Right lung (tissue), 5 donors: ENCODE results near the gene HEATR5A. TPM values are rescaled to one million over a fixed set of nuclear protein-coding genes. Genes with fewer than 3 reads are reported as not detected.

ENCODE experiments used
- DNase-seq, 2 donors: peaks; one replicate each; pipeline ENCODE4 v3.0.0-alpha.2; 2013
- polyA plus RNA-seq, 5 donors: library from polyadenylated mRNA; unstranded; fragments of 120-200 nt; gene quantifications; one replicate each; pipeline versions ENCODE4 v1.2.1 to v1.2.3, GENCODE V29; 2013; ENCODE audit warnings: inconsistent platforms in 1 of 5, low replicate concordance in 1 of 5; ENCODE audit not compliant: insufficient read length in 5 of 5, insufficient read depth in 1 of 5

The HEATR5A gene
- polyA plus RNA-seq, 5 donors = 13.4 to 26.7 (median 21.8) TPM

GRCh38 chr14:31428011-31428410 lies 7.7 kb upstream of the HEATR5A start:
- DNase-seq = no peak

GRCh38 chr14:31426663-31427062 lies 6.3 kb upstream of the HEATR5A start:
- no peak for DNase-seq

- no peak for DNase-seq
Observed at GRCh38 chr14:31425905-31426304, 5.6 kb upstream of the HEATR5A start.

GRCh38 chr14:31421200-31421599 lies 850 bp upstream of the HEATR5A start:
- DNase-seq = no peak

GRCh38 chr14:31419967-31420318 lies 407 bp downstream of the HEATR5A start:
- peak in 1 of 2 donors; percentile 28 for DNase-seq

DNA sequence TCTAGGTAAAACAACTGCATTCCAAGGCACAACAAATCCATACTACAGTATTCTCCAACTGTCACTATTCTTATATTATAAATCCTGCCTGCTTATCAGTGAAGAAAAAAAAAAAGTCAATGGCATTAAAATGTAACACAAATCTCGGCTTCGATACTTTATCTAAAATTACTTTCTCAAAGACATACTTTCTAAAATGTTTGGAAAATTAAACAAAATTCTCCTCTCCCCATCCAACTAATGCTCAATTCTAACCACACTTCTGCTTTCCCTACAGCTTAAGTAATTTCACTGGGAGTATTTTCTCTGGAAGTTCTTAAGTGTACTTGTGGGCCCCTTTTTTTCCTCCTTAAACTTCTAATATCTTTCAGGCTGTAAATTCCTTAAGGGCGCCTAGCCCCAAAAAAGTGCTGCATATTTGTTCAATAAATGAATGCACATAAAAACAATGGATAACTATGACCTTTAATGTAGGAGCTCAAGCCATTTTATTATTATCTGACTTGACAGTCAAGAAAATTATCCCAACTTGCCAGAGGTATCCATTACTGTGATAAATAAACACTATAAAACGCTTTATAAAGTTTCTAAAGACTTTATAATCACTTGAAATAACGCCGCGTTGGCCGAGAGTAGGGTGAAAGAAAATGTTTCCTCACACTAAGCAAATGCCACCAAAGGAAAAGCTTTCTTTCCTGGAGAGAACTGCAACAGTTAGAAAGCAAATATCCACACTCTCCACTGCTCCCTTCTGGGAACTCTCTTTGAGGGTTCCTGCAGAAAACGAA lies 977 bp downstream of the HEATR5A start:
- DNase-seq = no peak

DNA sequence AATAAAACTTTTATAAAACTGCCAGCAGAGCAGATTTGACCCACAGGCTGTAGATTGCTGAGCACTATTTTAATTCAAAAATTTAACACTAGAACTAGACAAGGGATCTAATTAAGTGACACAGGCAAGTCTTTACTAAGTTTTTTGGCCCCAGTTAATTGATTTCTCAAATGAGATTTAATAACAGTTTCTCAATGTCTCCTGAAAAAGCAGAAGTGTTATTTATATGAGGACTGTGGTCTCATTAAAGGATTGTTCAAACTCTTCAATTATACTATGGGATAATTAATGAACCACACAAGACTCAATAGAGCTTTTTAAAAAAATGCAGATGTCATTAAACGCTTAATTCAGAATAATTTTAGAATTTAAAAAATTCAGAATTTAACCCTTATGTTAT lies 1.9 kb downstream of the HEATR5A start:
- no peak for DNase-seq

DNA sequence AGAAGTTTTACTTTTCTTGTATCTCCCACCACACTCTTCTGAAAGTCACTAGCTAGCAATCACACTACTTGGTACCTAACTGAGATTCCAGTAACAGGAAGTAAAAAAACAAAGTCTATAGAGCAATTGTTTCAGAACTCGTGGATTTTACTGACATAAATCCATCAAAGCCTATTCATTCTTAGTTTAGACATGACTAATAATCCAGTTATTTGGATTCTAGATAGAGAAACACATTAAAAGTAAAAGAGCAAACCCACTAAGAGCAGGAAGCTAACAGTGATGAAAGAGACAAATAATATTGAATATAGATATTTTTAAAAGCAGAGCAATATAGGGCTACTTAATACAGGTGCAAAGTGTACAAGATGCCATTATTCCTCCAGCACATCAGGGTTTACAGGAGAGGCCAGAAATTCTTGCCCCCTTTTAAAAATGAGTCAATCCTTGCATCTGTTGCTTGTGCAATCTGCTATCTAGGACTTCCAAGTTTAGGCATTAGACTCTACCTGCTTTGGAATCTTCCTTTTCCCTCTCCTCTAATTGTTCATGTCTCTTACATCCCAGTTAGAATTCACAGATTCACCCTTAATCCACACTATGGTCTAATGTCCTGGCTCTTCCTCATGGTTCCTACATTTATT lies 6.0 kb downstream of the HEATR5A start:
- no peak for DNase-seq

- peak; percentile 39 to 40 for DNase-seq
Observed at GRCh38 chr14:31411218-31411727, 9.1 kb downstream of the HEATR5A start.

DNA sequence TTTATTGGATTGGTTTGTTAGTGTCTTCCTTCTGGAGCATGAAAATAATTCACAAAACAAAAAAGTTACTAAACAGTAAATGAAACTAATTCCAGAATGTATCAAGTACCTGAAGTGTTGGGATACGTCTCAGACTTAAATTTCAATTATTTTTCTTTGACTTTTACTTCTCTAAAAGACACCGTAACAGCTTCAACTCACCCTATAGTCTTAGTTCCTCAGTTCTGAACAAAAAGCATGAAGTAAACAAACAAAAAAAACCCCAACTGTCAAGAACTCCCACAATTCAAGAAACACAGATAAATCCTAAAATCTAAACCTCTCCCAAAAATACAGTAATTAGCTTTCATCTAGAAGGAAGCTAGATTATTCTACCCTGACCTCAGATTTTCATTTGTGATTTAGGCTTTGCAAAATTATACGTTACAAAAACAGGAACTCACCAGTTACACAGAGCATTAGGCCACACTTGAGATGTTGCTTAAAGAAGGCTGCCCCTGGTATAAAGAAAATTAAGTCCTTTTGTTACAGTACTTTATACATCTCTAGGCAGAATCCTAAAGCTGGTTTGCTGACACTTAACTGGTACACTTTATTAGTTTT lies 10.2 kb downstream of the HEATR5A start:
- no peak for DNase-seq

GRCh38 chr14:31408421-31408820 lies 11.9 kb downstream of the HEATR5A start:
- no peak for DNase-seq

GRCh38 chr14:31405599-31406232 lies 14.6 kb downstream of the HEATR5A start:
- no peak for DNase-seq

DNA sequence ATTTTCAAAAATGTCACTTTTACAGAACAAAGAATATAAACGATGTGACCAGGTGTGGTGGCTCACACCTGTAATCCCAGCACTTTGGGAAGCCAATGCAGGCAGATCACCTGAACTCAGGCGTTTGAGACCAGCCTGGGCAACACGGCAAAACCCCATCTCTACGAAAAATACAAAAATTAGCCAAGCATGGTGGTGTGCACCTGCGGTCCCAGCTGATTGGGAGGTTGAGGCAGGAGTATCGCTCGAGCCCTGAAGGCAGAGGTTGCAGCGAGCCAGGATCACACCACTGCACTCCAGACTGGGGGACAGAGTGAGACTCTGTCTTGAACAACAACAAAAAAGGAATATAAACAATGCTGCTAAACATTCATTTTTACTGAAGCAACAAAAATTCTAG lies 15.2 kb downstream of the HEATR5A start:
- no peak for DNase-seq

DNA sequence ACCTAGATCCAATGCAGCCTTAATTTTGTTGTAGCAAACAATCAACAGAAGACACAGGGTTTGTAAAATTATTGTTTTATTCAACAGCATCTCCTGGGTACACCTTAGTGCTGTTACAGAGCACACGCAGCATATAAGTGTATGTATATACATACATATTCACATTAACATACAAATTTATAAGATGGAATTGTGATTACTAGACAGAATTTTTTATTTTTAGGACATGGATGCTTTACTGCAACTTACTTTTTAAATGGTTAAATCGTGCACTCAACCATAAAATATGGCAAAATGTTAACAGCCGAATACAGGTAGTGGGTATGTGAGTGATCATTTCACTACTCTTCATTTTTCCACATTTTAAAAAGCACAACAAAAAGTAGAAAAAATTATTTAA lies 16.6 kb downstream of the HEATR5A start:
- DNase-seq = no peak

DNA sequence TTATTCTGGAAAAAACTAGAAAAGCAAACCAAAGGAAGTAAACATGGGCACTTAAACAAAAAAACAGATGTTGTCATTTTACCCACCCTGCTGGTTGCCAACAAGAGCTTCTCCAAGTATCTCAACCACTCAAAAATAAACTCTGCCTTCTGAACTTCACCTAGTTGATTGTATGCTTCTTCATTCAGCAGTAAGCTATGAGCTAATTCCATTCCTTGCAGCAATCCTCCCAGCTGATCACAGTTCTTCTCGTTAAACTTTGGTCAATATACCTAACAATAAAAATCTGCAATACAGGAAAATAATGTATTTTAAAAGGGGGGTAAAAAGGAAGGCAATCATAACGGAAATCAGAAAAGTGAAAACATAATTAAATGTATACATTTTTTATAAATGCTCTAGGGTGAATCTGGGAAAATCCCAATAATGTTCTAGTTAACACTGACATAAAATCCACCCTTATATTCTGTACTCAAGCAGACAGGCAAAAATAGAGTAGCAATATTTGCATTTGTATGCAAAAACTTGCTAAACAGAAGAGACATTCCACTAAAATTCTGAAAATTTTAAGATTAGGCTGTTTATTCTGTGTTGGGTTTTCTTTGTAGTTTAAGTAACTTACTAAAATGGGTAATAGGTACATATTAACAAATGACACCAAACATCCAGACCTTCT lies 17.4 kb downstream of the HEATR5A start:
- DNase-seq = no peak

DNA sequence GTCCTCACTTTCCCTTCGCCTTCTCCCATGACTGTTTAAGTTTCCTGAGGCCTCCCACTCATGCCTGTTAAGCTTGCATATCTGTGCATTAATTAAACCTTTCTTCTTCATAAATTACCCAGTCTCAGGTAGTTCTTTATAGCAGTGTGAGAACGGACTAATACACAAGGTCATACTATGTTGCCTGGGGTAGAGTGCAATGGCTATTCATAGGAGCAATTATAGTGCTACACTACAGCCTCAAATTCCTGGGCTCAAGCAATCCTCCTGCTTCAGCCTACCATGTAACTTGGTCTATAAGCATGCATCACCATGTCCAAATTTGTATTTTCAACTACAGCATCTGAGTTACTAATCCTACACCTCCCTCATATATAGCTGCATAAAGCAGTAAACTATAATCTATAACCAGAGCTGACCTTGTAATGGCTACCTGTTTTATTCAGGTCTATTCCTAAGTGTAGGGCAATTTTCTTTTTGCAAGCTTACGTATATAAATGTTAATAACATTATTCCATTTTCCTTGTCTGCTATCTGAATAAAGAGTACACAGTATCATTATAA lies 18.9 kb downstream of the HEATR5A start:
- no peak for DNase-seq

- DNase-seq = no peak
Observed at GRCh38 chr14:31400031-31400638, 20.2 kb downstream of the HEATR5A start.

DNA sequence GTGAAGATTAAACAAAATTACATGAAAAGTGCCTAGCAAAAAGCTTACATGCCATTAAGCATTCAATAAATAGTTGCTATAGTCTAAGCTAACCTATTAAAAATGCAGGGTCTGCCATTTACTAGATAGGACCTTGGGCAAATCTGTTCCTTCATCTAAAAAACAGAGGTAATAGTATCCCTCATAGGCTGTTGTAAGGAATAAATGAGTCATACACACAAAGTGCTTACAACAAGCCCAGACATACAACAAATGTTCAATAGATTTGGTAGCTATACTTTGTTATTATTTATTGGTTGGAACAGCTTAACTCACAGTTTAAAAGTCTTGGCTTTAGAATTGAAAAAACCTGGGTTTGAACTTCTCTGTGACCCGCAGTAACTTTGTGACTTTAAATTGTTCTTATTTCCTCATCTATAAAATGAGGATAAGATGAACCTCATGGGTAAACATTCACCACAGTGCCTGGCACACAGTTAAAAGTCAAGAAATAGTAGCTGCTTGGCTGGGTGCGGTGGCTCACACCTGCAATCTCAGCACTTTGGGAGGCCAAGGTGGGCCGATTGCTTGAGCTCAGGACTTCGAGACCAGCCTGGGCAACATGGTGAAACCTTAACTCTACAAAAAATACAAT lies 24.7 kb downstream of the HEATR5A start:
- DNase-seq = no peak

DNA sequence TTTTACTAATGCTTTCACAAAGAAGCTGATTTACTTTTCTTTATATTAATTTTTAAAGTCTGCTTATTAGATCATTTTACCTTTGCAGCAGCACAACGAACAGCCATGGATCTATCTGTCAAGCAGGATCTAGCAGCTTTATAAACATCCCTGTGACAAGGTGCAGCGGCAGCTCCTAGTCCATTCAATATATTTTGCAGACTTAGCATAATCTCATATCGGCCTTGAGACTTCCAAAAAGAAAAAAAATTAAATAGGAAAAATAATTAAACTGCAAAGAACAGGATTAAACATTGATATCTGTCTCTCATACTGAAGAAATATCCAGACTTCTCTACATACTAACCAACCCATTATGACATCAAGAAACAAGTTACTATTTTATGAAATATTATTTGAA lies 25.2 kb downstream of the HEATR5A start:
- DNase-seq = no peak

DNA sequence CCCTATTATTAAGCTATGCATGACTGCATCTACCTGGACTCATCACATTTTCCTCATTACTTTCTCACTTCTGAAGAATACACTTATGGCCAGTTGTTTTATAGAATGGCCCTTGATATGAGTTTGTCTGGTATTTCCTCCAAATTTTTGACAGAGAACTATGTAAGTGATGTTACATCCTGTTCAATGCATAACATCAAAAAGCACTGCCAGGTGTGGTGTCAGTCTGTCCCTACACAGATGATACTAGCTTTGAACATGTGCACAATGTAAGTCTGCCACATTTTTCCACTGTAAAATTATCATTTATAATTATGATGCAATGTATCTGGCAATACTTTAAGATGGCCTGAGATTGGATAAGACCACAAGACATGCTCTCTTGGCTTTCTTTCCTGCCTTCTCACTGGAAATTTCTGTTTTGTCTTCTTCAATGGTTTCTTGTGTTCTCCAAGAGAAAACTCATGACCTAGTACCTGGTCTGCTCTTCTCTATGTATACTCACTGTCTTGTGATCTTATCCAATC lies 28.3 kb downstream of the HEATR5A start:
- no peak for DNase-seq
